Daoy (cell line): ENCODE data around the gene FAHD1. TPM values are rescaled to one million over a fixed set of nuclear protein-coding genes. Genes with fewer than 3 reads are reported as not detected.

Experiments
- total RNA-seq: library from RNA; depleted of rRNA; stranded (reverse); fragments of >200 nt; shearing (Covaris generic); gene quantifications from 2 replicates; pipeline ENCODE4 v1.2.3, GENCODE V29; 2014; rRNA removed

The FAHD1 gene
- total RNA-seq, 1 experiment from 2014 or later: 26.6 TPM

Other genes with a start within 250 kb of the FAHD1 start
- 7.8 and 9.8 TPM in 2 replicates for gene IFT140, start 215.1 kb upstream of the FAHD1 start, total RNA-seq
- 5.8 and 10.8 TPM in 2 replicates for gene CRAMP1, start 214.8 kb upstream of the FAHD1 start, total RNA-seq
- 75.4 and 121 TPM in 2 replicates for gene JPT2, start 148.9 kb upstream of the FAHD1 start, total RNA-seq
- 8.9 and 17.5 TPM in 2 replicates for gene MAPK8IP3, start 121.0 kb upstream of the FAHD1 start, total RNA-seq
- 16.5 and 28.0 TPM in 2 replicates for gene NME3, start 55.7 kb upstream of the FAHD1 start, total RNA-seq
- gene EME2, start 54.4 kb upstream of the FAHD1 start, total RNA-seq: 8.6 and 10.1 TPM in 2 replicates
- 153 and 201 TPM in 2 replicates for gene MRPS34, start 54.1 kb upstream of the FAHD1 start, total RNA-seq
- 20.2 and 21.7 TPM in 2 replicates for gene SPSB3, start 44.6 kb upstream of the FAHD1 start, total RNA-seq
- gene NUBP2, start 44.2 kb upstream of the FAHD1 start, total RNA-seq: 75.7 and 97.2 TPM in 2 replicates
- gene IGFALS, start 33.5 kb upstream of the FAHD1 start, total RNA-seq: not detected in 2 replicates
- 23.5 and 28.2 TPM in 2 replicates for gene HAGH, start 381 bp upstream of the FAHD1 start, total RNA-seq
- not detected in 2 replicates for gene MEIOB, start 45.0 kb downstream of the FAHD1 start, total RNA-seq
- not detected in 2 replicates for gene HS3ST6, start 91.2 kb downstream of the FAHD1 start, total RNA-seq
- 36.6 and 49.1 TPM in 2 replicates for gene MSRB1, start 116.0 kb downstream of the FAHD1 start, total RNA-seq
- not detected in 2 replicates for gene RPL3L, start 127.5 kb downstream of the FAHD1 start, total RNA-seq
- gene NDUFB10, start 132.3 kb downstream of the FAHD1 start, total RNA-seq: 147 and 156 TPM in 2 replicates
- 1,645 and 2,369 TPM in 2 replicates for gene RPS2, start 137.6 kb downstream of the FAHD1 start, total RNA-seq
- gene RNF151, start 139.7 kb downstream of the FAHD1 start, total RNA-seq: not detected in 2 replicates
- gene TBL3, start 144.8 kb downstream of the FAHD1 start, total RNA-seq: 49.5 and 49.6 TPM in 2 replicates
- not detected in 2 replicates for gene NOXO1, start 154.3 kb downstream of the FAHD1 start, total RNA-seq
- 22.7 and 29.7 TPM in 2 replicates for gene GFER, start 157.0 kb downstream of the FAHD1 start, total RNA-seq
- gene SYNGR3, start 162.8 kb downstream of the FAHD1 start, total RNA-seq: 0.29 TPM in 1 of 2 replicates, not detected in the other
- gene ZNF598, start 182.6 kb downstream of the FAHD1 start, total RNA-seq: 19.8 and 21.6 TPM in 2 replicates
- gene NPW, start 192.6 kb downstream of the FAHD1 start, total RNA-seq: 0.46 and 1.5 TPM in 2 replicates
- 38.1 and 41.8 TPM in 2 replicates for gene NHERF2, start 199.7 kb downstream of the FAHD1 start, total RNA-seq
- gene NTHL1, start 220.6 kb downstream of the FAHD1 start, total RNA-seq: 29.3 and 39.4 TPM in 2 replicates
- gene TSC2, start 220.8 kb downstream of the FAHD1 start, total RNA-seq: 31.4 and 34.1 TPM in 2 replicates